Natural killer cell (primary cell): ENCODE results near the gene ZMIZ1. TPM values are rescaled to one million over a fixed set of nuclear protein-coding genes. Genes with fewer than 3 reads are reported as not detected.

Source experiments
- ATAC-seq, 3 donors: fragments of 150-1000 bp in 2 of 3; fragments of 200-7000 bp in 1 of 3; cut with Tn5 transposase; 1 replicate in 1 of 3; 2 replicates in 2 of 3; pipeline ENCODE4 v1.10.0; 2021; ENCODE audit warnings: mild to moderate bottlenecking in 2 of 3, moderate library complexity in 2 of 3
- DNase-seq, 2 donors: peaks; one replicate each; pipeline versions ENCODE4 v3.0.0 to v3.0.0-alpha.2; 2013 to 2021; ENCODE audit warnings: mixed read lengths in 1 of 2
- H3K27ac ChIP-seq: one replicate; pipeline ENCODE4 v1.5.1; 2013; ENCODE audit warnings: mild to moderate bottlenecking, low read length
- H3K27me3 ChIP-seq: one replicate; pipeline ENCODE4 v1.6.1; 2013; ENCODE audit warnings: low read length; ENCODE audit not compliant: control insufficient read depth, insufficient read depth
- H3K36me3 ChIP-seq: one replicate; pipeline ENCODE4 v1.6.1; 2013; ENCODE audit warnings: low read length; ENCODE audit not compliant: control insufficient read depth, insufficient read depth
- H3K4me1 ChIP-seq: one replicate; pipeline ENCODE4 v1.6.1; 2013; ENCODE audit warnings: low read length; ENCODE audit not compliant: control insufficient read depth, insufficient read depth
- H3K4me3 ChIP-seq: one replicate; pipeline ENCODE4 v1.5.1; 2013; ENCODE audit warnings: low read length
- H3K9me3 ChIP-seq: one replicate; pipeline ENCODE4 v1.6.1; 2013; ENCODE audit warnings: low read length; ENCODE audit not compliant: control insufficient read depth, insufficient read depth
- H3K27ac Mint-ChIP-seq, 2 donors: one replicate each; pipeline ENCODE4 v1.8.0; 2022; ENCODE audit warnings: mild to moderate bottlenecking in 2 of 2, mixed read lengths in 2 of 2, moderate library complexity in 1 of 2
- H3K27me3 Mint-ChIP-seq, 2 donors: one replicate each; pipeline ENCODE4 v1.8.0; 2022; ENCODE audit warnings: low read depth in 2 of 2, mixed read lengths in 2 of 2
- H3K36me3 Mint-ChIP-seq: one replicate; pipeline ENCODE4 v1.8.0; 2022; ENCODE audit warnings: mixed read lengths
- H3K4me1 Mint-ChIP-seq, 2 donors: one replicate each; pipeline ENCODE4 v1.8.0; 2022; ENCODE audit warnings: mixed read lengths in 2 of 2
- H3K4me3 Mint-ChIP-seq: one replicate; pipeline ENCODE4 v1.8.0; 2022; ENCODE audit warnings: mild to moderate bottlenecking, moderate library complexity, mixed read lengths
- H3K9me3 Mint-ChIP-seq, 2 donors: one replicate each; pipeline ENCODE4 v1.8.0; 2022; ENCODE audit warnings: mixed read lengths in 2 of 2
- WGBS: methylation state at CpG from one replicate; pipeline ENCODE4 v1.1.7; 2013; ENCODE audit warnings: missing lambda C conversion rate; ENCODE audit not compliant: insufficient coverage; 5-methylcytosine and 5-hydroxymethylcytosine counted together
- intact Hi-C: fragments of 100-400 bp; cut with micrococcal nuclease; formaldehyde crosslinking; loops from one replicate; pipeline ENCODE4 v1.14.2; 2022
- total RNA-seq, 4 donors: library from RNA; stranded (reverse); fragments of 120-200 nt in 1 of 4; gene quantifications; one replicate each; pipeline versions ENCODE4 v1.2.3 to v1.2.4, GENCODE V29; 2013 to 2022
- TF ChIP-seq, protein P1 (sequence below): fragments of 200-600 bp; IDR thresholded peaks from one replicate; pipeline ENCODE4 v1.8.0; 2022; ENCODE audit warnings: antibody characterized with exemption

The ZMIZ1 gene
- total RNA-seq, 3 donors from 2014 or later (not counting 1 experiment from before 2014, with no cell fraction given): 36.5 to 51.5 (median 37.9) TPM

- no peaks in the 10 kb centered on the region for H3K9me3 Mint-ChIP-seq
- no peaks in the 10 kb centered on the region for H3K27me3 Mint-ChIP-seq
- peaks cover 95% of the 10 kb centered on the region for H3K4me1 ChIP-seq
- H3K4me3 ChIP-seq: no peak overlapping the region
- 69% methylated on average over 19 of the region's 20 CpGs for WGBS
- TF ChIP-seq, protein P1, sequence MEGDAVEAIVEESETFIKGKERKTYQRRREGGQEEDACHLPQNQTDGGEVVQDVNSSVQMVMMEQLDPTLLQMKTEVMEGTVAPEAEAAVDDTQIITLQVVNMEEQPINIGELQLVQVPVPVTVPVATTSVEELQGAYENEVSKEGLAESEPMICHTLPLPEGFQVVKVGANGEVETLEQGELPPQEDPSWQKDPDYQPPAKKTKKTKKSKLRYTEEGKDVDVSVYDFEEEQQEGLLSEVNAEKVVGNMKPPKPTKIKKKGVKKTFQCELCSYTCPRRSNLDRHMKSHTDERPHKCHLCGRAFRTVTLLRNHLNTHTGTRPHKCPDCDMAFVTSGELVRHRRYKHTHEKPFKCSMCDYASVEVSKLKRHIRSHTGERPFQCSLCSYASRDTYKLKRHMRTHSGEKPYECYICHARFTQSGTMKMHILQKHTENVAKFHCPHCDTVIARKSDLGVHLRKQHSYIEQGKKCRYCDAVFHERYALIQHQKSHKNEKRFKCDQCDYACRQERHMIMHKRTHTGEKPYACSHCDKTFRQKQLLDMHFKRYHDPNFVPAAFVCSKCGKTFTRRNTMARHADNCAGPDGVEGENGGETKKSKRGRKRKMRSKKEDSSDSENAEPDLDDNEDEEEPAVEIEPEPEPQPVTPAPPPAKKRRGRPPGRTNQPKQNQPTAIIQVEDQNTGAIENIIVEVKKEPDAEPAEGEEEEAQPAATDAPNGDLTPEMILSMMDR: no peak
- no peak overlapping the region for H3K4me3 Mint-ChIP-seq
- peak overlapping the region; percentile 78 for H3K27ac ChIP-seq
- no peaks in the 10 kb centered on the region for H3K36me3 ChIP-seq
- H3K4me1 Mint-ChIP-seq: peaks cover 72 to 73% of the 10 kb centered on the region in 2 donors
- intact Hi-C loops: no loop called here
- H3K9me3 ChIP-seq: no peaks in the 10 kb centered on the region
- no peaks in the 10 kb centered on the region for H3K27me3 ChIP-seq
- peak overlapping the region; percentile 14 to 54 for H3K27ac Mint-ChIP-seq
- ATAC-seq (no peak), DNase-seq (peak in 1 of 2 donors; percentile 28)
- H3K36me3 Mint-ChIP-seq: no peaks in the 10 kb centered on the region
These were observed 180.7 kb downstream of the ZMIZ1 start for GRCh38 chr10:79249186-79250121.

DNA sequence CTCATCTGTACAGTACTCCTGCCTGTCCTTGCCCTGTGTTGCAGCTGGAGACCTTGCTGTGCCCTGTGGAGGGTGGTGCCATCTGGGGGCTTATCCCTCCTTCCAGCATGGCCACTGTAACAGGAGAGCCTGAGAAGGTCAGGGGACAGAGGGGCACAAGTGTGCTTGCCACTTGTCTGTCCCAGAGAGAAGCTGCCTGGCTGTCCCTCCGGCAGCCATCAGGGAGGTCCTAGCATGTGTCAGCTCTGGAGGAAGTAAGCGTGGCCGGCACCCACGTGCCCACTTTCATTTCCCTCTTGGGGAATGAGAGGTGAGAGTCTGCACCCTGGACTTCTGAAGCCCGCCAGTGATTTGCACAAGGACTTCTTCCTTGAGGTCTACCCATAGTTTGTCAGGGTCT, 181.5 kb downstream of the ZMIZ1 start:
- H3K4me1 ChIP-seq: peaks cover 95% of the 10 kb centered on the region
- Mint-ChIP-seq H3K36me3 (no peaks in the 10 kb centered on the region), H3K27ac (peak overlapping the region; percentile 14 to 54), H3K4me1 (peaks cover 65 to 67% of the 10 kb centered on the region in 2 donors), H3K9me3 (no peaks in the 10 kb centered on the region), H3K27me3 (no peaks in the 10 kb centered on the region), H3K4me3 (peak overlapping the region; percentile 25)
- H3K27ac ChIP-seq: peak overlapping the region; percentile 78
- no peaks in the 10 kb centered on the region for H3K27me3 ChIP-seq
- TF ChIP-seq, protein P1: no peak
- H3K4me3 ChIP-seq: no peak overlapping the region
- ATAC-seq (peak; percentile 57 to 59 (median 57)), DNase-seq (peak in 1 of 2 donors; percentile 33)
- intact Hi-C loops: no loop called here
- 3% methylated on average over 5 of the region's 5 CpGs for WGBS
- no peaks in the 10 kb centered on the region for H3K9me3 ChIP-seq
- no peaks in the 10 kb centered on the region for H3K36me3 ChIP-seq

DNA sequence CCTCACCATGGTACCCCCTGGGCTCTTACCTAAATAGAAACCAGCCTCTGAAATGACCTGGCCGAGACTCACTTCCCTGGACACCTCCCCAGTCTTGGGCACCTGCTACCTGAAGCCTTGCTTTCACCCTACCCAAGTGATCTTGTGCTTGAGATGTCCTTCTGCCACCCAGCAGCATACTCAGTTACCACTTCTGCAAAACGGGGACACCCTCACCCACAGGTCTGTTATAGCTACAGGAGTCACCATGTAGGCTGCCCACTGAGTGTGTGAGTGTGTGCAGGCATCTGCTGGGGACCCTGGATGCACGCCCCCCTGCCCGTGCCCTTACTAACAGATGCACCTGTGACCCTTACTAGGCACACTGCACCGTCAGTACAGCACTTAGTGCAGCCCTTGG, 183.7 kb downstream of the ZMIZ1 start:
- Mint-ChIP-seq H3K4me3 (no peak overlapping the region), H3K9me3 (no peaks in the 10 kb centered on the region), H3K36me3 (no peaks in the 10 kb centered on the region), H3K4me1 (peaks cover 49 to 65% of the 10 kb centered on the region in 2 donors), H3K27ac (peak overlapping the region in 1 of 2 donors; percentile 38), H3K27me3 (no peaks in the 10 kb centered on the region)
- peaks cover 93% of the 10 kb centered on the region for H3K4me1 ChIP-seq
- H3K27ac ChIP-seq: no peak overlapping the region
- TF ChIP-seq, protein P1: no peak
- intact Hi-C loops: no loop called here
- no peak for DNase-seq
- no peak overlapping the region for H3K4me3 ChIP-seq
- H3K36me3 ChIP-seq: peaks cover 4% of the 10 kb centered on the region
- no peaks in the 10 kb centered on the region for H3K9me3 ChIP-seq
- no peaks in the 10 kb centered on the region for H3K27me3 ChIP-seq
- ATAC-seq: no peak
- WGBS: 83% methylated on average over 5 of the region's 5 CpGs
